HG03045 (cell line): Measurements from ENCODE around the gene TGM2.

Source experiments
- ATAC-seq: cut with Tn5 transposase; IDR thresholded peaks from one replicate; pipeline ENCODE4 v1.9.1; 2021; ENCODE audit warnings: mild to moderate bottlenecking, moderate library complexity; ENCODE audit not compliant: unreplicated experiment

Gene TGM2

DNA sequence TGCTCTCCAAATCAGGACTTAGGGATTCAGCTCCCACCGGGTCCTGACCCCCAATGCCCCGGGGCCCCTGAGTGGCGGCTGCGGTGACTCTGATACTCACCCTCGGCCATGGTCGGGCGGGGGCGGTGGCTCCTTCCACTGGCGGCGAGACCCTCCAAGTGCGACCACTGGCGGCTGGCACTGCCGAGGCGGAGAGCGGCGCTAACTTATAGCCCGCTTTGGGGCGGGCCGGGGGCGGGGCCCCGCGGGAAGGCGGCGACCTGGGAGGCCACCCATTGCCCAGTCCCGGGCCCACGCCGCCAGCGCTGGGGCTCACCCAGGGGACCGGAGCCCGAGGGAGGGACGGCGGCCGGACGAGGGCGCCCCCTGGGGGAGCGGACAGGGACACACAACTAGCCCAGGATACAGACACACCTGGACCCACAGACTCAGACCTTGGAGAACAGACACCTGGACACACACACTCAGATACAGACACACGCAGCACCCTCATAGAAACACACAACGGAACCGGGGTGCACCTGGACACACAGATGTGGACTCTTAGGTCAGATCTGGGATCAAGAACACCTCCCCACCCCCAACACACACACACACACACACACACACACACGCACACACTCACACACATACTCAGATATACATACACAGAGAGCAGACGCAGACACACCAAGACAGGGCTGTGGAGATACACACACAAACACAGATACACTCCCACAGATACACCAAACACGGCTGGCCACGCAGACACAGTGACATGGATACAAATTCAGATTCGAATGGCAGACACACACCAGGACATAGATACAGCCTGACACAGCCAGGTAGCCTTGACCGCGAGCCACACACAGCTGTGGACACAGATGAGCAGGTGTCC, at the start of gene TGM2:
TGM2 (minus strand) TSS at position 182 of the 877 bp plus-strand sequence; CDS start at position 110, 72 bp downstream.
- ATAC-seq = peak; percentile 66

DNA sequence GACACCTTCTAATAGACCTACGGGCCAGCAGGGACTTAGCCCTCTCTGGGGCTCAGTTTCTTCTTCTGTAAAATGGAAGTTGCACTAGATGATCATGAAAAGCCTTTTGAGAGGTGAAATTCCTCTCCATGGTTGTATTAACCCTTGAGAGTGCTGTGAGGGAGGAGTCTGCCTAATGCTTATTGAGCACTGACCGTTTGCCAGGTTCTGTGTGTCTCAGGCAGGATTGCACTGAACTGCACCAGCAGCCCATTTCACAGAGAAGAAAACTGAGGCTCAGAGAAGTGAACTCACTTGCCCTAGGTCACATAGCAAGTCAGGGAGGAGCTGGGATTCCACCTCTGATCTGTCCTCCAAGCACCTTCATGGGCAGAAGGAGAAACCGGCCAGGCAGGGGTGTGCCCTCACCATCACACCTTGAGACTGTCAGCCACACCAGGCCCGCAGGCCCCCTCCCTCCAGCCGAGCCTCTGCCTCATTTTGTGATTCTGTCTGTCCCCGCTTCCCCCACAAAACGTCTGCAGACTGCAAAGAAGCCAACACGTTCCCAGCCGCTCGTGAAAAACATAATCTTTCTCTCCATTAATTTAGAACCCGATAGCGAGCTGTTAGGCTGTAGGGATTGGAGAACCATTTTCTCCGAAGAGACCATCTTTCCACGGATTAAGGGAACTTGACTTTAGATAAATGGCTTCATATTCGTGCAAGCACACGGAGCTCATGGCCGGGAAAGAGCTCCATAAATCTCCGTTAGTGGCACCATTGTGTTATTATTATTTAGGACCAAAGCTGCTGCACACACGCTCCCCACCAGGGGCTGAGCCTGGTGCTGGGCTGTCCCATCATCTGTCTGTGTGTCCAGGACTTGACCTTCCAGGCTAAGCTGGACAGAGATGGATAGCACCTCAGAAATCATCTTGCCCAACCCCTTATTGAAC, 49.5 kb upstream of the TGM2 start:
- ATAC-seq = no peak

DNA sequence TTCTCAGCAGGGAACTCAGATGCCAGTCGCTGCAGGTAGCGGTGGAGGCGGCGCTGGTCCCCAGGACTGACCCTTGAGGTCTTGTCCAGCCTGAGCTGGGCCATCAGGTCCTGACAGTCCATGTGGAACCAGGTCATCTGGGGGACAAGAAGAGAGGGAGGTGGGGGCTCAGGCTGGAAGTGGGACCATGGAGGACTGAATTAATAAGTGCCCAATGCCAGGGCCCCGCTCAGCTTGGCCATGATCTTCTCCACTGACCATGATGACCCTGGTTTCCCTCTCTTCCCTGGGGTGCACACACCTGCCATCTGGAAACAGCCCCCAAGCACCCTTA, 48.5 kb upstream of the TGM2 start:
- ATAC-seq = no peak

DNA sequence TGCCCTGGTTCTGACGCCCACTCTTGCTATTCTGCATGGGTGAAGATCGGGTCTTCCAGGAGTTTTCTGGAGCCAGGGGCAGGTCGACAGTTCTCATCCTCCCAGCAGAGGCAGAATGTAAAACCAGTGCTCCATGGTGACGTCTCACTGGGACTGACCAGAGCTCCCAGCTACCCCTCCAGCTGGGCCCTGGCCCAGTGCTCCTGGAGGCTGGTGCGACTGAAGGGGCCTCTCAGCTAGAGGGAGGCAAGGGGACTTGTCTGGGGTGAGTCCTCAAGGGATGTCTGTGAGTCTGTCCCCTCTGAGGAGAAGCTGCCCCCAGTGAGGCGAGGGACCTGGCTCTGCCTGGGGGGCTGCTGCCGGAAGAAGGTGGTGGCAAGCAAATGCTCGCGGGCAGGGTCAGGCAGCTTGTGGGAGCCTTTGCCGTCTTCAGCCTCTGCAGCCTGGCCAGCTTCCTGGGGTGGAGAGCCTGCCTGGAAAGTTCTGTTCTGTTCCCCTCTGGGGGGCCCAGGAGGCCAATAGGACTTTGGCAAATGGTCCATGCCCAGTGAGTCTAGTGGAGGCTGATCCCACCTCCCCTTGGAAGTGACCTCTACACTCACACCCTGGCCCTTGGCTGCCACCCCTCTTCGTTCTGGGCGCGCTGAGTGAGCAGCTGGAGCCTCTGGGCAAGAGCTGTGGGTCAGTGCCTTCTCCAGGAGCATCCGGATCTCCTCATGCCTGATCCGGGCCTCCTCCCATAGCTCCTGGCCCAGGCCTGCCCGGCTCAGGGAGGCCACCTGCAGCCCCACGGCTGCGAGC, 47.9 kb upstream of the TGM2 start:
- no peak for ATAC-seq

DNA sequence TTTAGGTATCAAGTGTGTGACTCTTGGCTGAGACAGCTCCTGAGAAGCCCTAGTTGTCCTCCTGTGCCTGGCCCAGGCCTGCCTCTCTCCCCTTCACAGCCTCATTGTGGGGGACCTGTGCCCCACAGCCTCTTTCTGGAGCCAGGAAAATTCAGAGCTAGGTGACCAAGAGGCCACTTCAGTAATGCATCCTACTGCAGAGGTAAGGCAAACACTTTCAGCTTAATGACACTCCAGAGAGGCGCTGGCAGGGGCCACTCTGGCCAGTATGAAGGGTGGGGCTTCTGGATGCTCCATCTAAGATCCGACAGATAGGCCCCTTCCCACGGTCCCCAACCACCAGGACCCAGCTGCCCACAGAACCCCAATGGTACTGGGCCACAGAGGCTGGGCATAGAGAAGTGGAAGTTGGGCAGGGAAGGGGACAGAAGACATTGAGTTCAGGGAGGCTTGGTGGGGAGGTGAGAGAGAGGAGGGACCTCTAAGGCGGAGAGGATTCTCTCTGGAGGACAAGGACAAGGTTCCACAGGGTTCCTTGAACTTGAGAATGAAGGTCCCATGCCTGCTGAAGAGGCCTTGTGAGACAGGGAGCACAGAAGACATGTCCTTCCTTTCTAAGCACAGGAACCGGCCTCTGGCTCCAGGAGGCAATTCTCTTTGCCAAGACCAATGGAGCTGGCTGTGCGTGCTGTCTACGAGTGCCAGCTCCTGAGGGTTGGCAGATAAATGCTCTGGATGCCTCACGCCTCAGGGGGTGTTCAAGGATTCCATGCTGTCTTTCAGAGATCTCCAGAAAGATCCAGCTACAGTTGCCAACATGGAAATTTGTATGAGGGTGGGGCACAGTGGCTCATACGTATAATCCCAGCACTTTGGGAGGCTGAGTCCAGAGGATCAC, 46.4 kb upstream of the TGM2 start:
- no peak for ATAC-seq

DNA sequence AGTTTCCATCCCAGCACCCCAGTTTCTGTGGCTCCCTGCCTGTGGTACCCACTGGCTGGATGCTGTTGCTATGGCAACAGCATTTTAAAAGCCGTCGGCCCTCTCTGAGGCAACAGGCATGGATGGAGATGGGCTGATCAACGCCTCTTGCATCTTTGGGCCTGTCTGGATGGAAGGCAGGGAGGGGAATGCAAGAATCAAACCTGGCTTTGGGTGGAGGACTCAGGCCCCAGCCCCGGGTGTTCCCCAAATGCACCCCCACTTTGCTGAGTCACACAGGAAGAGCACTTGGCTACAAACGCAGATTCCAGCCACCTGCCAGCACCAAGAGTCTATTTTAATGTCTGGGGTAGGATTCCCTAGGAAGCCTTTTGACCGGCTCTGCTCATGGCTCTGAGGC, 45.7 kb upstream of the TGM2 start:
- no peak for ATAC-seq

DNA sequence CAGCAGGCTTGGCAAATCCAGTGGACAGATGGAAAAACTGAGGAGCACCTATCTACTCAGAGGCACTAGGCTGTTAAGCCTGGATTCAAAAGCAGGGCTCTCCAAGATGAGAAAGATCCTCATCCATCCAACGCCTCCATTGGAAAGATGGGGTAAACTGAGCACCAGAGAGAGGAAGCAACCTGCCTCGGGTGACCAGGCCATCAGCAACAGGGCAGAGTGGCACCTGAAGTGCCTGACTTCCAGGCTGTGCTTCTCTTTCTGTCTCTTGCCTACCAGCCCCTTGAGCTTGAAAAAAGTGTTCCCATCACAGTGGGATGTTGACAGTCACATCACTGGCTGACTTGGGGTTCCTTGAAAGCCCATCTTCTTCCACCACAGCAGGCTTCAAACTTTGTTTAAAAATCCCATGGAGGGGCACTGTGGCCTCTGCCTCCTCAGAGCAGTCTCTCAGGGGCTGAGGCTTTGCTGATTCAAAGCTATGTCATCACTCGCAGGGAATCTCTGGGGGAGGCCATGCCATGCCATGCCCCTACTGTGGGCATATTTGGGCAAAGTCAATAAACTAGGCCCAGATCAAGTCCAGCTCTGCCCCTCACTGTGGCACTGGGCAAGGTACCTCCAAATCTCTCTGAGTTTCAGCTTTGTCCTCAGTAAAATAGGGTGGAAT, 44.8 kb upstream of the TGM2 start:
- ATAC-seq = no peak

DNA sequence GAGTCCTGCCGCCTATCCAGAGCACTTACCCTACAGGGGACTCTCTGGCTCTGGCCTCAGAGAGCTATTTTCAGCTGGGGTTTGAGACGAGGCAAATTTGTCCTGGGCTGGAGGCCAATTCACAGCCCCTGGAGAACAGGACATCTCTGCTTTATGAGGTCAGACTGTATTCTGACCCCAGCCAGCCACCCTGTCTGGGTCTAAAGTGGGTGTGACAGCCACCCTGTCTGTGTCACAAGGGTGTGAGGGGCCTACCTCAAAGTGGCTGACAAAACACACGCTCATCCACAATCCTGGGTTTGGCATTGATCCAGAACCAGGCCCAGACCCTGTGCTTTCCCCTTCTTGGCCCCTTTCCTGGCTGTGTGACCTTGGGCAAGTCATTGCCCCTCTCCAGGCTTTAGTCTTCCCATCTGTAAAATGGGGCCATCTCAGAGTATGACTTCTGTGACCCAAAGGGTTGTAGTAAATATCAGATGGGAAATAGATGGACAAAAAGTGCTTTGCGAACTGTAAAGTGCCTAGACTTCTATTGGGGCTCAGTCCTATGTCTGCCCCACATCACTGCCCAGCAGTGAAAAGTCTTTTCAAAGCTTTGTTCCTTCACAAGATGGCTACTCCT, 44.1 kb upstream of the TGM2 start:
- ATAC-seq = no peak

DNA sequence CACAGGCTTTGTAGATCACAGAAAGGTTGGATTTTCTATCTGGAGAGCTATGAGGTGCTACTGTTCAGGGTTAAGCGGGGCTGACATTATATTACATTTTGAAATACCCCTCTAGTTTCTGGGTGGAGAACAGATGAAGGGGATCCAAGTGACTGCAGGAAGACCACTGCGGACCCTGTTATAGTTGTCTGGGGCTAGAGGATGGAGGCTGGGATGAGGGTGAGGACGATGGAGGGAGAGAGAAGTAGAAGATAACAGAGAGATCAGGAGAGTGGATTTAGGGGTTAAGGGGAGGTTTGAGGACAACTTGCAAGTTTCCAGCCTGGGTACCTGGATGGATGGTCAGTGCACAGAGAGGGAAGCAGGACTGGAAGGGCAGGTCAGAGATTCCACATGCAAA, 43.5 kb upstream of the TGM2 start:
- ATAC-seq = no peak

DNA sequence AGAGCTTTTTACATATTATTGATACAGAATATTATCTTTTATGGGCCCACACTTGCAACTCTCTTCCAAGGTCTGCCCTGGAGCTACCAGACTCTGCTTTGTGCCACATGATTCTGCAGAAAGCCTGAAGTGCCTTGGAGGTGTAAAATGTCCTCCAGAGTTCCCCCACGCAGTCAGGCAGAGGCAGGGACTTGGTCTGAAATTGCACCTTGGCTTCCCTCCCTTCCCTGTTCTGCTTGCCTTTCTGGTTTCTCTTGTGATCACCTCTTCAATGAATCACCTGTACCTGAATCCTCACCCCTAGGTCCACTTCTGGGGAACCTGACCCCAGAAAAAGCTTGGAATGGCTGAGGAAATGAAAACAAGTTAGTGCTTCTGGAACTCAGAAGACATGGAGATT, 43.0 kb upstream of the TGM2 start:
- no peak for ATAC-seq

DNA sequence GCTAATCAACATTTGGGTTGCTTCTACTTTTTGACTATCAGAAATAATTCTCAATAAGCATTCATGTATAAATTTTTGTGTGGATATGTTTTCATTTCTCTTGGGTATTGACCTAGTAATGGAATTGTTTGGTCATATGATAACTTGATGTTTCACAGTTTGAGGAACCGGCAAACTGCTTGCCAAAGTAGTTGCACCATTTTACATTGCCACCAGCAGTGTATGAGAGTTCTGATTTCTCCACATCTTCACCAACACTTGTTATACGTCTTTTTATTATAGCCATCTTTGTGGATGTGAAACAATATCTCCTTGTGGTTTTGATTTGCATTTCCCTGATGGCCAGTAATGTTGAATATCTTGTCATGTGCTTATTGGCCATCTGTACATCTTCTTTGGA, 42.6 kb upstream of the TGM2 start:
- no peak for ATAC-seq

DNA sequence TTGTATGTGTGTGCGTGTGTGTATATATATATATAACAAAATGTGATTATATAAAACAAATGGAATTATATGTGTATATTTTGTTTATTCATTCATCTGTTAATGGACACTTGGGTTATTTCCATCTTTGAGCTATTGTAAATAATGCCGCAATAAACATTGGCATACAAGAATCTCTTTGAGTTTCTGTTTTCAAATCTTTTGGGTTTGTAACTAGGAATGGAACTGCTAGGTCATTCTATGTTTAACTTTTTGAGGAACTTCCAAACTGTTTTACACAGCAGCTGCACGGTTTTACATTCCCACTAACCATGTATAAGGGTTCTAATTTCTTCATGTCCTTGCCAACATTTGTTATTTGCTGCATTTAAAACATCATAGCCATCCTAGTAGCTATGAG, 39.9 kb upstream of the TGM2 start:
- ATAC-seq = no peak

DNA sequence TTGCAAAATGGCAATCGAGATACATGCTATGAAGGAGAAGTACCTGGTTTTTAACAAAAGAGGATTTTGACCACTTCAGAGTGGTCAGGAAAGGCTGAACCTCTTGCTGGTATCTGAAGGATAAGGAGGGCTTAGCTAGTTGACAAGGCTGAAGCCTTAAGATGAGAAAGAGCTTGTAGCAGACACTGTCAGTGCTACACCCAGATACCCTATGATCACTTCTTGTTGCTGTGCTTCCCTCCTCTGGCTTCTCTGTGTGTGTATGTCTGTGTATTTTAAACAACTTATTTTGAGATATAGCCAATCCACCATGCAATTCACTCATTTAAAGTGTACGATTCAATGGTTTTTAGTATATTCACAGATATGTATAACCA, 38.9 kb upstream of the TGM2 start:
- no peak for ATAC-seq

DNA sequence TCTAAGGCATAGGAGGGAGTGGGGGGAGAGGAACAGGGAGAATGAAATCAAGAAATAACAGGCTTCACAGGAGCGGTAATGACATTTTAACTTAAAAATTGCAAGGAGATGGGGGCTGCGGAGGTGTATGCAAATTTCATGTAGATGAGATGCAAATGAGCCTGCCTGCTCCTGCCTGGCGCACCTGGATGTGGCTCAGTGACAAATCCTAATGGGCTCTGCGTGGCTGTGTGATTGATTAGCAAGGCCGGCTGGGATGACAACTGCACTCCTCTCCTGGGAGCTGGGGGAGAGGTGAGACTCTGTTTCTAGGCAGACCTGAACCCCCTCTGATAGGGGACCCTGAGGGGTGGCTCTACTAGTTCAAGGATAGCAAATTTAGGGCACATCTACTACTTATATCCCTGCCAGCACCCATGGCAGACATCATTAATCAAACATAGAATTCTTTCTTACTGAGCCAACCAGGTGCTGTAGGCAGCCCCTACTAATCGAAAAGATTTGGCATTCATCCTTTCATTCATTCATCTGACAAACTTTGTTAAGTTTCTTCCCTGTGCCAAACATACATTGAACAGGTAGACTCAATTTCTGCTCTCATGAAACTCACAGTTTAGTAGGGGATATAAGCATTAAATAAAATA, 38.4 kb upstream of the TGM2 start:
- no peak for ATAC-seq

DNA sequence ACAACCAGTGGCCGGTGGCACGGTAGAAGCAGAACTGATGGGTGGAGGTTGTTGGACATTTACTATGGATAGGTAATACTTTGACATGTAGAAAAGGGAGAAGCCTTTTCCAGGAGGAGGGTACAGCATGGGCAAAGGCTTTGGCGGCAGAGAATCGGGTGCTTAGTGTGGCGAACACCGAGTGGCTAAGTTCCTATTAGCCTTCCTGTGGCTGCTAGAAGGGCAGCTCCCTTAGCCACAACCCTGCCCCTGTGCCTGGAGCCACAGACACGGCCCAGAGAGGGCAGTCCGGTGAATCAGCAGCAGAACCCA, 37.9 kb upstream of the TGM2 start:
- ATAC-seq = no peak

DNA sequence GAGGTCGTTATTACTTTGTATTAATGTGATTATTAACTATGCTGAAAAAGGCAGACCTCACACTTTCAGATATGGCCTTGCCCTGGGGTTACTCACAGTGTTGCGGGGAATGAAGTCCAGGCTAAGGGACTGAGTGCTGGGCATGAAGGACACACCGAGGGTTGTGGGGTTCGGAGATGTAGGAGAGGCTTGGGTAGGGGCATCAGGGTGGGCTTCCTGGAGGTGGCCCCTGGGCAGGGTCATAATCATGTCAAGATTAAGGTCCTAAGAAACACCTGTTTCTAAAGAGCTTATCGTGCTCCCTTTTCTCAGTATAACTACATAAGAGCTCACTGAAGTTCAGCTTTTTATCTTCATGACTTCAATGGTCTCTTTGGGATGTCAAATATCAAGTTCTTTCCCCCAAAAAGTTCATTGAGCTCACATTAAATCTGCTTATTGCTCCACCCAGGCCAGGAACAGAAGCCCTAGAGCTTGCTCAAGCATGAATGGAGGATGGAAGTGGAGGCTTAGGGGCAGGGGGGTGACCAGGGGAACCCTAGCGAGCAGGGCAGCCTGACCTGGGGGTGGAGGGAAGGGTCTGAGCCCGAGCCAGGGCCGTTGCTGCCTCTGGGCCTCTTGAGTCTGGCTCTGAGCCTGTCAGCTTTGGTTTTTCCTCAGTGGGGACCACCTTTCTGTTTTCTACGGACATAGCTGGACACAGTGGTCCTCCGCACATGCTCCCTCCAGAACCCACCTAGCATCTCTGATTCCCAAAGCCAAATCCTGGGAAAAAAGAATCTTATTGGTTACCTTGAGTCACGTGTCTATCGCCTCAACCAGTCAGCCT, 37.3 kb upstream of the TGM2 start:
- no peak for ATAC-seq

DNA sequence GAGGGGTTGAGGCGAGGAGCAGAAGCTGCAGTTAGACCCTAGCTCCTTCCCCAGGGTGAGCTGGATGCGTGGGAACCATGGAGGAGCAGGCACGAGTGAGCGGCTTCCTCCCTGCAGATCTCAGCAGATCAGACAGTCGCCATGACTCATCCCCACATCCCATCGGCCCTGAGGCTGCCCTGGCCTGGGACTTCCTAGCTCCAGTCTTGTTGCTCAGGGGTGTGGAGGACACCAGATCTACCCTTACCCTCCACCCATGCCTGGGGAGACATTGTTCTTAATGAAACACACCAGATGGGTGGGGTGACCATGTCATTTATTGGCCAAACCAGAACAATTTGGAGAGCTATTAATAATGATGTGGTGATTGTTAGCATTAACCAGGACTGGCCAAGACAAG, 36.3 kb upstream of the TGM2 start:
- ATAC-seq = no peak

DNA sequence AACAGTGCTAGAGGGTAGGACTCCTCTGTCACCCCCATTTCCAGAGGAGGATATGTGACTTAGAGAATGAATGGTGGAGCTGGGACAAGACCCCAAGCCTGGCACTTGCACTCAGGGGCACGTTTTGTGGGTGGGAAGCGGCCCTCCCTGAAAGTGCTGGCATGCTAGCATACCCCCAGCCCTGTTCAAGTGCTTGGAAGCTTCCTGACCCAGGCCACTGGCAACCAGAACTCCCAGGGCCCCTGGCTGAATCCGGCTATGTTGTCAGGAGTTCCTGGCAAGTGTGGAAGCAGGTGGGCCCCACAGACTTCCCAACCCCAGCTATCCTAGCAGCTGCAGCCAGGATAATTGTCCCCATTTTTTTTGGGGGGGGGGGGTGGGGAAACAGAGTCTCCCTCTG, 35.6 kb upstream of the TGM2 start:
- ATAC-seq = no peak
